Hepatocyte (in vitro differentiated cells): Measurements from ENCODE around the gene DCST1. TPM values are rescaled to one million over a fixed set of nuclear protein-coding genes. Genes with fewer than 3 reads are reported as not detected.

Experiments used
- DNase-seq: peaks from one replicate; pipeline ENCODE4 v3.0.0-alpha.2; 2016; ENCODE audit warnings: low spot score
- H2AFZ ChIP-seq: fragments of 200-600 bp; sonication (generic); 2 replicates; pipeline ENCODE4 v1.6.0; 2016; ENCODE audit warnings: antibody characterized with exemption, mild to moderate bottlenecking
- H3K27ac ChIP-seq: fragments of 200-600 bp; sonication (generic); 2 replicates; pipeline ENCODE4 v1.5.1; 2016; ENCODE audit warnings: mild to moderate bottlenecking
- H3K27me3 ChIP-seq: fragments of 200-600 bp; sonication (generic); 2 replicates; pipeline ENCODE4 v1.6.1; 2016
- H3K36me3 ChIP-seq: fragments of 200-600 bp; sonication (generic); replicated peaks from 2 replicates; pipeline ENCODE4 v1.5.1; 2016; ENCODE audit warnings: low read depth; ENCODE audit not compliant: insufficient read depth
- H3K4me1 ChIP-seq: fragments of 200-600 bp; sonication (generic); 2 replicates; pipeline ENCODE4 v1.5.1; 2016; ENCODE audit warnings: mild to moderate bottlenecking, moderate library complexity; ENCODE audit not compliant: insufficient read depth
- H3K4me2 ChIP-seq: fragments of 200-600 bp; sonication (generic); 2 replicates; pipeline ENCODE4 v1.6.0; 2016
- H3K4me3 ChIP-seq: fragments of 200-600 bp; sonication (generic); 2 replicates; pipeline ENCODE4 v1.5.1; 2016; ENCODE audit warnings: mild to moderate bottlenecking
- H3K79me2 ChIP-seq: fragments of 200-600 bp; sonication (generic); 2 replicates; pipeline ENCODE4 v1.6.0; 2017; ENCODE audit warnings: mild to moderate bottlenecking
- H3K9me2 ChIP-seq: fragments of 200-600 bp; sonication (generic); replicated peaks from 2 replicates; pipeline ENCODE4 v1.6.0; 2017; ENCODE audit warnings: mild to moderate bottlenecking; ENCODE audit not compliant: insufficient read depth
- H3K9me3 ChIP-seq: fragments of 200-600 bp; sonication (generic); 2 replicates; pipeline ENCODE4 v1.5.1; 2016; ENCODE audit warnings: low read depth, mild to moderate bottlenecking
- H4K20me1 ChIP-seq: fragments of 200-600 bp; sonication (generic); 2 replicates; pipeline ENCODE4 v1.6.0; 2016; ENCODE audit warnings: mild to moderate bottlenecking; ENCODE audit not compliant: insufficient read depth, poor library complexity, severe bottlenecking
- CTCF ChIP-seq: fragments of 200-600 bp; sonication (generic); IDR thresholded peaks from 2 replicates; pipeline ENCODE4 v1.5.1; 2016; ENCODE audit warnings: antibody characterized with exemption, mild to moderate bottlenecking; ENCODE audit not compliant: poor library complexity
- EZH2 ChIP-seq: fragments of 200-600 bp; sonication (generic); IDR thresholded peaks from 2 replicates; pipeline ENCODE4 v1.6.1; 2016; ENCODE audit warnings: antibody characterized with exemption, mild to moderate bottlenecking, borderline replicate concordance
- EZH2phosphoT487 ChIP-seq: fragments of 200-600 bp; sonication (generic); IDR thresholded peaks from one replicate; pipeline ENCODE4 v1.6.1; 2018; ENCODE audit warnings: antibody characterized with exemption, mild to moderate bottlenecking, low read depth, moderate library complexity; ENCODE audit not compliant: unreplicated experiment, severe bottlenecking
- WGBS: methylation state at CpG from one replicate; pipeline ENCODE4 v1.1.6; 2016; ENCODE audit warnings: low lambda C conversion rate; ENCODE audit errors: missing lambda C conversion rate; 5-methylcytosine and 5-hydroxymethylcytosine counted together
- polyA plus RNA-seq: library from polyadenylated mRNA; unstranded; fragments of >200 nt; fragmentation: Nextera tagmentation; extraction: Ambion mirVana; gene quantifications from 2 replicates; pipeline ENCODE4 v1.2.1, GENCODE V29; 2016
- total RNA-seq: library from RNA; depleted of rRNA; stranded (reverse); fragments of >200 nt; gene quantifications from 2 replicates; pipeline ENCODE4 v1.2.3, GENCODE V29; 2014

DCST1 gene
- total and polyA plus RNA-seq, 2 experiments from 2014 or later: 0.60 TPM; not detected in 1

GRCh38 chr1:155004352-155005075 is 29.1 kb upstream of the DCST1 start:
- H3K36me3 ChIP-seq: no peaks in the 10 kb centered on the region
- WGBS: 49% methylated on average over 5 of the region's 5 CpGs
- TF ChIP-seq CTCF: no peak
- TF ChIP-seq EZH2phosphoT487: no peak
- no peak for TF ChIP-seq EZH2
- H3K27me3 ChIP-seq: no peaks in the 10 kb centered on the region
- H3K79me2 ChIP-seq: peaks cover 68% of the 10 kb centered on the region
- no peaks in the 10 kb centered on the region for H3K9me3 ChIP-seq
- peaks cover 24% of the 10 kb centered on the region for H3K4me1 ChIP-seq
- H3K4me2 ChIP-seq: peak overlapping the region; percentile 95
- peaks cover 11% of the 10 kb centered on the region for H4K20me1 ChIP-seq
- no peaks in the 10 kb centered on the region for H3K9me2 ChIP-seq
- H3K4me3 ChIP-seq: peak overlapping the region; percentile 94
- DNase-seq: no peak
- H3K27ac ChIP-seq: peak overlapping the region; percentile 92
- H2AFZ ChIP-seq: no peak overlapping the region

GRCh38 chr1:155005076-155006011 is 28.3 kb upstream of the DCST1 start:
- no peak for TF ChIP-seq CTCF
- no peak for TF ChIP-seq EZH2phosphoT487
- no peak for TF ChIP-seq EZH2

GRCh38 chr1:155006601-155007101 is 27.0 kb upstream of the DCST1 start:
- Histone ChIP-seq H3K4me3 (no peak overlapping the region), H3K27ac (no peak overlapping the region), H3K9me2 (no peaks in the 10 kb centered on the region), H2AFZ (no peak overlapping the region), H3K4me2 (peak overlapping the region; percentile 65), H3K9me3 (no peaks in the 10 kb centered on the region), H3K36me3 (no peaks in the 10 kb centered on the region), H3K4me1 (peaks cover 37% of the 10 kb centered on the region), H3K79me2 (peaks cover 86% of the 10 kb centered on the region), H3K27me3 (no peaks in the 10 kb centered on the region), H4K20me1 (peaks cover 12% of the 10 kb centered on the region)
- TF ChIP-seq EZH2phosphoT487 (no peak), EZH2 (no peak), CTCF (no peak)
- WGBS: 92% methylated on average over 2 of the region's 2 CpGs
- no peak for DNase-seq

More at GRCh38 chr1:155005076-155006011, 28.3 kb upstream of the DCST1 start:
- peak overlapping the region; percentile 92 for H3K27ac ChIP-seq
- no peaks in the 10 kb centered on the region for H3K9me3 ChIP-seq
- peaks cover 12% of the 10 kb centered on the region for H4K20me1 ChIP-seq
- WGBS: 94% methylated on average over 12 of the region's 17 CpGs
- H3K4me1 ChIP-seq: peaks cover 27% of the 10 kb centered on the region
- H3K4me3 ChIP-seq: no peak overlapping the region
- no peaks in the 10 kb centered on the region for H3K9me2 ChIP-seq
- no peak for DNase-seq
- no peaks in the 10 kb centered on the region for H3K27me3 ChIP-seq
- H3K4me2 ChIP-seq: peak overlapping the region; percentile 95
- H3K79me2 ChIP-seq: peaks cover 76% of the 10 kb centered on the region
- no peaks in the 10 kb centered on the region for H3K36me3 ChIP-seq
- no peak overlapping the region for H2AFZ ChIP-seq
